NCI-H1105 treated with DMSO at 0.1 percent for 48 hours (cell line): ENCODE measurements around the gene LEFTY1.
A peak's percentile ranks its signal among the peaks of the same experiment; 100 is the strongest.
"Not testable (repeated sequence)": the region's sequence is repeated elsewhere in the genome, so short reads cannot be mapped to it uniquely, and the experiment has no call there.

ENCODE experiments used
- DNase-seq: peaks from one replicate; lab custom pipeline; 2025; lab: John Stamatoyannopoulos, UW

Gene LEFTY1

GRCh38 chr1:225847610-225848009, 41.3 kb downstream of the LEFTY1 start:
- DNase-seq: peak; percentile 75

- DNase-seq: no peak
Measured at GRCh38 chr1:225846331-225847310, 42.3 kb downstream of the LEFTY1 start.

- peak; percentile 14 for DNase-seq
Measured at GRCh38 chr1:225845571-225846259, 43.2 kb downstream of the LEFTY1 start.

- no peak for DNase-seq
Measured at GRCh38 chr1:225845097-225845496, 43.8 kb downstream of the LEFTY1 start.

- no peak for DNase-seq
Measured at GRCh38 chr1:225844236-225845061, 44.5 kb downstream of the LEFTY1 start.

GRCh38 chr1:225843426-225843795, 45.5 kb downstream of the LEFTY1 start:
- DNase-seq: no peak

GRCh38 chr1:225842788-225843425, 46.0 kb downstream of the LEFTY1 start:
- no peak for DNase-seq

- DNase-seq: no peak
Measured at GRCh38 chr1:225842074-225842473, 46.9 kb downstream of the LEFTY1 start.

- no peak for DNase-seq
Measured at GRCh38 chr1:225840713-225841112, 48.2 kb downstream of the LEFTY1 start.

GRCh38 chr1:225840223-225840610, 48.7 kb downstream of the LEFTY1 start:
- no peak for DNase-seq

- no peak for DNase-seq
Measured at GRCh38 chr1:225838793-225839192, 50.2 kb downstream of the LEFTY1 start.

GRCh38 chr1:225836296-225836695, 52.6 kb downstream of the LEFTY1 start:
- not testable (repeated sequence) for DNase-seq
